Epithelial cell of prostate (primary cell): ENCODE results near the gene WDR73.
"Not testable (repeated sequence)": the region's sequence is repeated elsewhere in the genome, so short reads cannot be mapped to it uniquely, and the experiment has no call there.

ENCODE experiments used
- DNase-seq: peaks from one replicate; pipeline ENCODE4 v3.0.0-alpha.2; 2011; ENCODE audit warnings: low read depth, low spot score
- H3K27ac ChIP-seq: fragments of 450-650 bp; 2 replicates; pipeline ENCODE4 v1.5.1; 2017; ENCODE audit warnings: mild to moderate bottlenecking

WDR73 gene

DNA sequence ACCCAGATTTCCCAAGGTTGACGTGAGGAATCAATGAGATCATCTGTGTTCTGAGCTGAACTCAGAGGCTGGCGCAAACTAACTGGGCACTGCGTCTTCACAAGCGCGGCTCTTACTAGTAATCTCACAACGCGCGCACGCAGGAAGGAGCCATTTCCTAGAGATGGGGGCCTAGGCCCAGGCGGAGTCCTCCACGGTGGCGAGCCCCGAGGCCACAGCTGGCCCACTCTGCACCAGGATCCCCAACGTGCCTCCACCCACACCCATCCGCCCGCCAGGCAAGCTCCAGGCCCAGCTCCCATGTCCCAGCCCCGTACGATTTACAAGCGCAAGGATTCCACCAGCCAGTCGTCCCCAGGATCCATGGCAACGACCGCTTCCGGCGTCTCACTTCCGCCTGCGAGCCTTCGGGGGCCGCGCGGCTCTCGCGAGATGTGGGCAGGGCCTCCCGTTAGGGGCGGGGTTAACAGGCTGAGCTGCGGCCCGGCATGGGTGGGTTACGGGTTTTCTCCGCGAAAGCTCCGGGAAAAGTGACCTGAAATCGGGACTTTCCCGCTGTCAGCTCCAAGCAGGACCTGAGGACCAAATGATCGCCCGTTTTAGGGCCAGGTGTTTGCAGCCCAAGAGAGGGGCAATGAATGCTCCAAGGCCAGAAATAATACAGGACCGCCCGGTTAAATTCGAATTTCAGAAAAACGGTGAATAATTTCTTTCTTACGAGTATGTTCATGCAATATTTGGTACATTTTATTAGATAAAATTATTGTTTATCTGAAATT lies at the start of gene WDR73:
Gene WDR73 (minus strand): TSS at position 374 of the 779 bp plus-strand sequence. CDS start 9 bp downstream, at position 365.
- peak within 1 kb of the TSS; percentile 79 for H3K27ac ChIP-seq
- DNase-seq: peak; percentile 66

DNA sequence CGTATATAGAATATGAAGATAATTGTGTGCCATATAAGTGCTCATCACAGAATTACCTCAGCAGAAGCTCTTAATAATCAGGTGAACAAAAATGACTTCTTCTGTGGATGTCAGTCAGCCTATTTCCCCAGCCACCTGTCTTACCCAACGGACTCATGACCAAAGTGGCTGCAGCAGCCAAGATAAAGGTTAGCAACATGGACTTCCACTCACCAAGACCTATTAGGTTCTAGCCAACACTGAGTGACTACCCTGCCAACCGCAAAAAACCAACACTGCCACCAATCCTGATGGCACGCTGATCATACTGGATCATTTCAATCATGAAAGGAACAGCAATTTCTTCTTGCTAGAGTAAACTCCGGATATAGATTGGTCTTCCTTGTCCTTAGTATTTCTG lies 49.7 kb upstream of the WDR73 start:
- no peak overlapping the region for H3K27ac ChIP-seq
- no peak for DNase-seq

DNA sequence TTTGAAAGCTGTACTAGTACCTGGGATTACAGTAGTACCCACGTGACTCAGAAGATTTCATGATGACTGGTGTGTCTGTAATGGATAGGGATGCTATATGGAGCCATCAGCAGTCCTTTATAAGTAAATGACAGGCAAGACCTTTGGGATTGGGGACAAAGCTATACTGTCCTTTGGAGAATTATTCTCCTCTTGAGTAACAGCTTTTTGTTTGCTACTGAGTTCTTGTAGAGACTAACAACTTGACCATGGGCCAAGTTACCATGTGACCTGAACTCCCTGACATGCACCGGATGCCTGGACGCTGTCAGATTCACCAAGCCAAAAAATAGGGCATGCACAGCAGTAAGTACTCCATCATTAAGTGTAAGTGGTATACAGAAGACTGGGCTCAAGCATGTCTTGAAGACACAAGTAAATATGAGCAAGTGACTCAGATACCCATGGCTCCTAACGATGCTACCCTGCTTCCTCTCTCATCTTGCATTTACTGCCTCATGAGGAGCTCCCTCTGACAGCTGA lies 48.9 kb upstream of the WDR73 start:
- H3K27ac ChIP-seq: no peak overlapping the region
- no peak for DNase-seq

DNA sequence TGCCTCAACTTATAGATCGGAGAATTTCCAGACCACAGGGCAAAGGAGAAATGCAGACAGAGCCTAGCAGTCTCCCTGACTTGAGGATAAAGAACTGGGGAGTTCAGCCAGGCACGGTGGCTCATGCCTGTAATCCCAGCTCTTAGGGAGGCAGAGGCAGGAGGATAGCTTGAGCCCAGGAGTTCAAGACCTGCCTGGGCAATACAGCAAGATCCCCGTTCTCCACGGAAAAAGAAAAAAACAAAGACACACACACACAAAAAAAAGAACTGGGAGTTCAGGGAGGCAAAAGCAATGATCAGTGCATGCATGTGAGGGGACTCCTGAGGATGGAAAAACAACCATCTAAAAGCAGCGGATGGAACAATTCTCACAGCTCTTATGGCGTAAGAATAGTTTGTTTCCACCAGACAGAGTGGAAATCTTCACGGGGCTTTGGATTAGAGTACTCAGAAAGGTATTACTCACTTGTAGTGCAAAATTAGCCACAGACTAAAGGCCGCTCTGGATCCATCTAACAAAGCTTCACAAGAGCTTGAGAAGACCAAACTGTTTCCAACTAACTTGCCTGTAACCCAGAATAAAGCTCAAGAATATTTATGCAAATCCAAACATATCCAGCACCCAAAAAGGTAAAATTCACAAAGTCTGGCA lies 45.6 kb upstream of the WDR73 start:
- DNase-seq: no peak
- H3K27ac ChIP-seq: no peak overlapping the region

DNA sequence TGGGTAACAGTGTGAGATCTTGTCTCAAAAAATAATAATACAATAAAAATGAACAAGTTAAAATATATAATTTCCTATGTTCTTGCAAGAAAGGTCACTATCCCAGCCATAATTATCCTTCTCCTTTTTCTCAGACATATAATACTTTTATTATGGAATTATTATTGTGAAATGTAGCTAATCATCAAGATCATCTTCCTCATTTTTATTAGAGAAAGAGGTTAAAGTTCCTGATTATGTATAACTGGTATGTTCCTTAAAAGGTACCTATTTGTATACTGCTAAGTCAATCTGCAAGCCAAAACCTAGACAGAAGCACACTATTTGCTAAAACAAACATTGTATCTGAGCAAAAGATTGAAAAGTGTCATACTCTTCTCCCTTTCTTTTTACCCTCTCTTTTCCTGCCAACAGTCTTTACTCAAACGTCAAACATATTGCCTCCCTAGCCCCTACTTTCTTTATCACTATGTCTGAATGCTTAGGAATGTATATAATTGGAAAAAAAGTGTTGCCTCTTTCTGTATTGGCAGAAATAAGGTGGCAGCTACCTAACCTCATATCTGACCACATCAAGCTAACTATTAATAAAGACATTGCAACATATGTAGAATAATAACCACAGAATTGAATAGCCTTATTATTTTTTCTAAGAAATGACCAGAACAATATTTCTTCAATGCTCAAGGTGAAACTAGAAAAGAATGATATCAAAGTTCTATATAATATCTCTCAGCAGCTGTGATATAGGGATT lies 43.3 kb upstream of the WDR73 start:
- no peak for DNase-seq

DNA sequence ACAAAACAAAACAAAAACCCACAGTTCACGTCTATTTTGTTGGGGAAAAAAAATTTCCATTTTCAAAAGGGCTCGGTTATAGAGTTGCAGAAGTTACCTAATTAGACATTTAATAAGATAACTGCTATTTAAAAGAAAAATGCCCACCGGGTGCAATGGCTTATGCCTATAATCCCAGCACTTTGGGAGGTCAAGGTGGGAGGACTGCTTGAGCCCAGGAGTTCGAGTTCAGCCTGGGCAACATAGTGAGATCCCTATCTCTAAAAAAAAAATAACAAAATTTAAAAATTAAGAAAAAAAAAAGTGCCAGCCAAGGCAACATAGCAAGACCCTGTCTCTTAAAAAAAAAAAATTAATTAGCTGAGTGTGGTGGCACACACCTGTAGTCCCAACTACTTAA lies 42.7 kb upstream of the WDR73 start:
- no peak overlapping the region for H3K27ac ChIP-seq
- DNase-seq: no peak

More for the DNA sequence above, 43.3 kb upstream of the WDR73 start:
- no peak overlapping the region for H3K27ac ChIP-seq

DNA sequence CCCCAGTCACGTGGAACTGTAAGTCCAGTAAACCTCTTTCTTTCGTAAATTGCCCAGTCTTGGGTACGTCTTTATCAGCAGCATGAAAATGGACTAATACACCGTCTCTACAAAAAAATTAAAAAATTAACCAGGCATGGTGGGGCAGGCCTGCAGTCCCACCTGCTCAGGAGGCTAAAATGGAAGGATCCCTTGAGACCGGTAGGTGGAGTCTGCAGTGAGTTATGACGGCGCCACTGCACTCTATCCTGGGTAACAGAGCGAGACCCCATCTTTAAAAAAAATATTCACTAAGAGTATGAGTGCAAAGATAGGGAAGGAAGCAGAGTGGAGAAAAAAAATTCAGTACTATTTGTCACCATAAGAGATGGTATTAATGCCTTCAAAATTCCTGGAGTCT lies 36.3 kb upstream of the WDR73 start:
- H3K27ac ChIP-seq: no peak overlapping the region
- DNase-seq: no peak

DNA sequence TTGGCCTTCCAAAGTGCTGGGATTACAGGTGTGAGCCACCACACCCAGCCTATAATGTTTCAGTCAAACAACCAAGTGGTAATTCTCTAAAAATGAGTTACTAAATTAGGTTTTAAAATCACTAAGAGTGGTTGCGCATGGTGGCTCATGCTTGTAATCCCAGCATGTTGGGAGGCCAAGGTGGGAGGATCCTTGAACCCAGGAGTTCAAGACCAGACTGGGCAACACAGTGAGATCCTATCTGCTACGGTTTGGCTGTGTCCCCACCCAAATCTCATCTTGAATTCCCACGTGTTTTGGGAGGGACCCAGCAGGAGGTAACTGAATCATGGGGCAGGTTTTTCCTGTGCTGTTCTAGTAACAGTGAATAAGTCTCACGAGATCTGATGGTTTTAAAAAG lies 35.8 kb upstream of the WDR73 start:
- no peak overlapping the region for H3K27ac ChIP-seq
- DNase-seq: no peak

DNA sequence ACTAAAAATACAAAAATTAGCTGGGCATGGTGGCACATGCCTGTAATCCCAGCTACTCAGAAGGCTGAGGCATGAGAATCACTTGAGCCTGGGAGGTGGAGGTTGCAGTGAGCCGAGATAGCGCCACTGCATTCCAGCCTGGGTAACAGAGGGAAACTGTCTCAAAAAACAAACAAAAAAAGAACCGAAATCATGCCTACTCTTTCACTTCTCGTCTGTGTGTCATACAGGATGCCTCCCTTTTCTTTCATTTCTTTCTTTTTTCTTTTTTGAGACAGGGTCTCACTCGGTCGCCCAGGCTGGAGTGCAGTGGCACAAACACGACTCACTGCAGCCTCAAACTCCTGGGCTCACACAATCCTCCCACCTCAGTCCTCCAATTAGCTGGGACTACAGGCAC lies 32.4 kb upstream of the WDR73 start:
- peak overlapping the region; percentile 43 for H3K27ac ChIP-seq
- not testable (repeated sequence) for DNase-seq

DNA sequence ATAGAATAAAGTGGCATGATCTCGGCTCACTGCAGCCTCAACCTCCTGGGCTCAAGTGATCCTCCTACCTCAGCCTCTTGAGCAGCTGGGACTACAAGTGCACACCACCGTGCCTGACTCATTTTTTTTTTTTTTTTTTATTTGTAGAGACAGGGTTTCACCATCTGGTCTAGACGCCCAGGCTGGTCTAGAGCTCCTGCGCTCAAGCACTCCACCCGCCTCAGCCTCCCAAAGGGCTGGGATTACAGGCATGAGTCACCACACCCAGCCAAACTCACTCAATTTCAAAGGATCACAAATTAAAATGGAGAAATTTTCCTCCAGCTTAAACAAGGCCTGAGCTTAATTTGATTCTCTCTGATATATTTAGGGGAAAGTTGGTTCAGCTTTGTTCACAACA lies 31.2 kb upstream of the WDR73 start:
- DNase-seq: peak; percentile 52
- H3K27ac ChIP-seq: peak overlapping the region; percentile 43

DNA sequence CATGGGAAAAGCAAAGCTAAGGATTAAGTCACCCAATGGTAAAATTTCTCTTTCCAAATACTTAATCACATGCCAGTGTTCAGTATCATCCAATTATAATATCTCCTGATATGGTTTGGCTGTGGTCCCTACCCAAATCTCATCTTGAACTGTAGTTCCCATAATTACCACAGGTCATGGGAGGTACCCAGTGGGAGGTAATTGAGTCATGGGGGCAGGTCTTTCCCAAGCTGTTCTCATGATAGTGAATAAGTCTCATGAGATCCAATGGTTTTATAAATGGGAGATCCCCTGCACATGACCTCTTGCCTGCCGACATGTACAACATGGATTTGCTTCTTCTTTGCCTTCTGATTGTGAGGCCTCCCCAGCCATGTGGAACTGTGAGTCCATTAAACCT lies 30.0 kb upstream of the WDR73 start:
- no peak for DNase-seq
- no peak overlapping the region for H3K27ac ChIP-seq

DNA sequence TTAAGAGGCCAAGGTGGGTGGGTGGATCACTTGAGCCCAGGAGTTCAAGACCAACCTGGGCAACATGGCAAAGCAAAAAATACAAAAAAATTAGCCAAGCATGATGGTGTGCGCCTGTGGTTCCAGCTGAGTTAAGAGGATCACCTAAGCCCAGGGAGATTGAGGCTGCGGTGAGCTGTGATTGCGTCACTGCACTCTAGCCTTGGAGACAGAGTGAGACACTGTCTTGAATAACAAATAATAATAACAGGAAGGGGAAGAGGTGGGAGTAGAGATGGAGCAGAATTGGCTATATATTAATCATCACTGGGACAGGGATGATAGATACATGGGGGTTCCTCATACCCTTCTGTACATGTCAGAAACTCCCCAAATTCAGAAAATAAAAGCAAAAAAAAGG lies 27.7 kb upstream of the WDR73 start:
- H3K27ac ChIP-seq: no peak overlapping the region
- no peak for DNase-seq

DNA sequence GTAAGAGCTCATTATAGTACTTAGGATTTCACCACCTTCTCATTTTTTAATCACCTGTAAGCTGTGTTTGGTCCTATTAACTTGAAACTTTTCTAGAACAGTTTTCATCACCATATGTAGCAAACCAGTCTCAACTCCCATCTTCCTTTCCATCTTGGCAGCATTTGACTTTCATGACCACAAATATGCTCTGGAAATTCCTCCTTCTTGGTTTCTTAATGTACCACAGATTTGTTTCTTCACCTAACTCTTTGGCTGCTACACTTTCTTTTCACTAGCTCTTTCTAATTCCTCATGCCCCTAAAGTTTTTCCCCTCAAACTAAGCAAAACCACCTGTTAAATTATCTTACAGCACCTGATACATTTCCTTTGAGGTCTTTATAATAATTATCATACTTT lies 17.1 kb upstream of the WDR73 start:
- H3K27ac ChIP-seq: no peak overlapping the region
- no peak for DNase-seq

DNA sequence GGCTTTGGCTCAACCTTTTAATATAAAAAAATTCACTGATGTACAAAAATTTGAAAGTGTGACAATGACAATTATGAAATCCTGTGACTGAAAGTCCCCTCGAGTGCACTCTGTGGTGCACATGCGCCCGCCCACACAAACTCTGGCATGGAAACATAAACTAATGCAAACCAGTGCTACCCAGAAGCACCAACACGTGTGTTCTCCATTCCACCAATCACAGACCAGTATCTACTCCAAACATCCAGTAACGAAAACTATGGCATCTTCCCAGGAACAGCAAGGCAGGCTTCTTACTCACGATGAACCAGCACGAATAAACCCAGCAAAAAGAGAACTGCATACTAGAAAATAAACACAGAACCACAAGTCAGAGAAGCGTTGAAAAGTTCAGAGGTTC lies 15.6 kb upstream of the WDR73 start:
- H3K27ac ChIP-seq: no peak overlapping the region
- no peak for DNase-seq

DNA sequence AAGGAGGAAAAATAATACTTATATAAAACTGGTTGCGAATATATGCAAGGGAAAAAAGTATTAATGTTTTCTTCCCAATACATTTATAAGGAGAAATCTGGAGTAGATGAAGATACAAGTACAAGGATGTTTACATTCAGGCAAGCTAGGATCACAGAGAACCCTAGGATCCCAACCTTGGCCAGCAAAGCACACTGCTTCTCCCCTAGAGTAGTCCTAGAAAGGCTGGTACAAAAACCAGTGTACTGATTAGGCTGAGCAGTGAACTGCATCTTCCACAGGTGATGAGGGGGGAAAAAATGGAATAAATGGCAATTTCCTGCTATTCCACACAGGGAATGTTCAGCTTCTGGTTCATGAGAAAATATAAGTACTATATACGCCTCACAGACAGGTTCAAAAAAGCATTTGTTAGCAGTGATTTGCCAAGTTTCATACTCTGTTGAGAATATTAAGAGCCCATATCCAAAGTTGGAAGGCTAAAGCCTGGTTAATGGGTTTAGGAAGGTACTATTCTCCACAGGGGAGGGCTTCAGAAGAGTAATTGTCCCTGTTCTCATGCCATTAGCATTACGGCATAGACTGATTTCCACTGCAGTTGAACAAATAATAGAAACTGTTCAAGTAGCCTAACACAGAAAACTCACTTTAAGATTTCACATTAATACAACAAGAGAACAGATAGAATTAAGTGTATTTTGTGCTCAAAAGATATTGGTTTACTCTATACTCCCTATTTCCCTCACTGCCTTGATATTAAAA lies 14.3 kb upstream of the WDR73 start:
- no peak overlapping the region for H3K27ac ChIP-seq
- no peak for DNase-seq

DNA sequence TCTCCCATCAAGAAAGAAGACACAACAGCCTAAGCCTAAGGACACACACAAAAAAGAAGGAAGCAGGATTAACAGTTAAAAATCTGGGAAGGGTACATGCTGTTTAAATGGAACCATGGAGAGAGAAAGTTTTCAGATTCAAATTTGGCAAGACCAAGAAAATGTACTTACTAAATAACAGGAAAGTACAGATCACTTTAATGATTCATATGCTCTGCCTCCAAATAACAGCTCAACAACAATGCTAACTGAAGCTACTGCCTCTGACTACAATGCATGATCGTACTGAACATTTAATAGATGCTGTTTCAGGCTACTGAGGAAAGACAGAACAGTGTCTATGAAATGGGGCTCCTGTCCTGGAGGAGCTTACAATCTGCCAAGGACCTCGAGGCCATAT lies 12.3 kb upstream of the WDR73 start:
- no peak overlapping the region for H3K27ac ChIP-seq
- no peak for DNase-seq

DNA sequence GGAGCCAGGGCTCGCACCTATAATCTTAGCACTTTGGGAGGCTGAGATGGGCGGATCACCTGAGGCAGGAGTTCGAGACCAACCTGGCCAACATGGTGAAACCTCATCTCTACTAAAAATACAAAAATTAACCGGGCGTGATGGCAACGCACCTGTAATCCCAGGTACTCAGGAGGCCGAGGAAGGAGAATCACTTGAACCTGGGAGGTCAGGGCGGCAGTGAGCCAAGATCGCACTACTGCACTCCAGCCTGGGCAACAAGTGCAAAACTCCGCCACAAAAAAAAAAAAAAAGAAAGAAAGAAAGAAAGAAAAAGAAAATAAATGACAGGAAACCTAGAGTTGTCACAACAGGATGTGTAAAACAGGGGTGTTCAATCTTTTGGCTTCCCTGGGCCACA lies 6.9 kb upstream of the WDR73 start:
- no peak overlapping the region for H3K27ac ChIP-seq
- DNase-seq: no peak

DNA sequence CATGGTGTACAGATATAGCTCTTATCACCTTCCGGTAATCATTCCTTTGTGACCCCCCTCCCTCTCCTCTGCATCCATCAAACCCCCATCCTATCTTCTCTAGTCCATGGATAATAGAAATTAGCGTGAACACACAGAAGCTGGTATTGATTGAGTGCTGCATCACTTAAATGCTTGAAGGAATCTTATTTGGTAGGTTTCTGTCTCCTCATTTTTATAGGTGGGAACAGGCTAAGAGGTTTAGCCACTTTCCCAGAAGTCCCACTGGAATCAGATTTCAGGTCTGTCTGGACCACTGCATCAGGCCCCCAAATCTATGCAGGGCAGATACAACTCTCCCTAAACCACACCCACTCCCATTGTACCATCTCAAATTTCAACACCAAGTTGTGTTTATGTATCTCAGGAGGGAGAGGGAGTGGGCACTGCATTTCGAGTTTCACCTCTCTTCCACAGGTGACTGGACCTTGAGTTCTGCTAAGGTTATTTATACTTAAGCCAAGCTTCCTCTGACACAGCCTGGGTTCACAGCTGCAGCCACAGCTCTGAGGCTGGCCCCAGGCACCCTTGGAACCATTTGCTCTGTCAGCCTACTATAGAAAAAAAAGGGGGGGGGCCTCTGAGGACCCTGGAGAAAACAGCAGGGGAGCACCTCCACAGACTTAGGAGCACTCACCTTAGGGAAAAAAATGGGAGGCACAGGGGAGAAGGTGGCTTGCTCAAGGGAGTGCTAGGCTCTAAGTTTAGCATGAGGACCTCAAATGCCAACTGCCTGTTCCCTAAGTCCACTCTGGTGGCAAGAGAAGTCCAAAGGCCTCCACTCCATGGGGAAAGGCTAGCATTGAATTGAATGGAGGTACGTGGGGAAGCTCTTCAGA lies 6.1 kb upstream of the WDR73 start:
- no peak overlapping the region for H3K27ac ChIP-seq

DNA sequence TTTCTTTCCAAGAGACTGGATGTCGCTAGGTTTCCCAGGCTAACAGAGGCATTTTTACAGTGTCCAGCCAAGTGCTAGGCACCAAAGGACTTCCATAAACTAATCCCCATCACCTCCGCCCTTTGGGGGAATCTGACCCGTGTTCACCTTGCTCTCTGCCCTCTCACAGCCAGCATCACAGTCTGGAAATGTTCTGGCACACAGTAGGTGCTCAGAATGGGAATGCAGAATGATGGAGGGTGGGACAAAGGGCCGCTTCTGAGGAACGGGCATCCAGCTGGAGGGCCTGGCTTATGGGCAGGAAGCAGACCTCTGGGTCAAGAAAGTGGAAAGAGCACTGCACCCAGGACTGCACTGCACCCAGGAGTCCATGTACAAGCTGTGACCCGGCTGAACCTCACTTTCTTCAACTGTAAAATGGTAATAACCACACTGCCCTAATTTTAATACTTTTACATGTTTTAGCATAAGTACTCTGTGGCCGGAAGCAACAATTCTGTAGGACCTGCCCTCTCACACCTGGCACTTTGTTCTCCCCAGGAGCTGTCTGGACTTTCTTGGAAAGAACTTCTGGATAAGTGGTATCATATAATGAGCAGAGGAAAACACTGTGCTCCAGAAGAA lies 4.8 kb upstream of the WDR73 start:
- peak overlapping the region; percentile 51 for H3K27ac ChIP-seq
- no peak for DNase-seq

More for the DNA sequence above, 6.1 kb upstream of the WDR73 start:
- DNase-seq: no peak
